Smooth muscle cell (in vitro differentiated cells): ENCODE data around the gene APOC4. TPM values are rescaled to one million over a fixed set of nuclear protein-coding genes. Genes with fewer than 3 reads are reported as not detected.

Source experiments
- DNase-seq: peaks from one replicate; lab custom pipeline; 2025; ENCODE audit not compliant: unreplicated experiment; lab: John Stamatoyannopoulos, UW
- H2AFZ ChIP-seq: fragments of 200-600 bp; sonication (generic); 2 replicates; pipeline ENCODE4 v1.6.0; 2016; ENCODE audit warnings: antibody characterized with exemption, low read depth, mild to moderate bottlenecking
- H3F3A ChIP-seq: fragments of 200-600 bp; sonication (generic); 2 replicates; pipeline ENCODE4 v1.6.0; 2017; ENCODE audit warnings: antibody characterized with exemption, low read depth
- H3K27ac ChIP-seq: fragments of 200-600 bp; sonication (generic); 2 replicates; pipeline ENCODE4 v1.5.1; 2016; ENCODE audit warnings: low read depth, mild to moderate bottlenecking
- H3K27me3 ChIP-seq: fragments of 200-600 bp; sonication (generic); 2 replicates; pipeline ENCODE4 v1.6.1; 2016; ENCODE audit warnings: low read depth, mild to moderate bottlenecking
- H3K36me3 ChIP-seq: fragments of 200-600 bp; sonication (generic); 2 replicates; pipeline ENCODE4 v1.5.1; 2016; ENCODE audit warnings: low read depth
- H3K4me1 ChIP-seq: fragments of 200-600 bp; sonication (generic); 2 replicates; pipeline ENCODE4 v1.5.1; 2016; ENCODE audit warnings: low read depth
- H3K4me2 ChIP-seq: fragments of 200-600 bp; sonication (generic); 2 replicates; pipeline ENCODE4 v1.6.0; 2016; ENCODE audit warnings: mild to moderate bottlenecking
- H3K4me3 ChIP-seq: fragments of 200-600 bp; sonication (generic); 2 replicates; pipeline ENCODE4 v1.5.1; 2016; ENCODE audit warnings: mild to moderate bottlenecking
- H3K79me2 ChIP-seq: fragments of 200-600 bp; sonication (generic); 2 replicates; pipeline ENCODE4 v1.6.0; 2016; ENCODE audit warnings: low read depth, mild to moderate bottlenecking
- H3K9ac ChIP-seq: fragments of 200-600 bp; sonication (generic); 2 replicates; pipeline ENCODE4 v1.6.0; 2016; ENCODE audit warnings: low read depth
- H3K9me3 ChIP-seq: fragments of 200-600 bp; sonication (generic); replicated peaks from 2 replicates; pipeline ENCODE4 v1.5.1; 2016; ENCODE audit warnings: low read depth
- H4K20me1 ChIP-seq: fragments of 200-600 bp; sonication (generic); 2 replicates; pipeline ENCODE4 v1.6.0; 2016; ENCODE audit warnings: low read depth
- CTCF ChIP-seq: fragments of 200-600 bp; sonication (generic); IDR thresholded peaks from 2 replicates; pipeline ENCODE4 v1.5.1; 2017; ENCODE audit warnings: borderline replicate concordance, mild to moderate bottlenecking, antibody characterized with exemption; ENCODE audit not compliant: insufficient read depth, poor library complexity, severe bottlenecking
- WGBS: methylation state at CpG from one replicate; pipeline ENCODE4 v1.1.7; 2016; ENCODE audit warnings: low lambda C conversion rate; 5-methylcytosine and 5-hydroxymethylcytosine counted together
- polyA plus RNA-seq: library from polyadenylated mRNA; unstranded; fragments of >200 nt; fragmentation: Nextera tagmentation; extraction: Ambion mirVana; gene quantifications from 2 replicates; pipeline ENCODE4 v1.2.1, GENCODE V29; 2016
- total RNA-seq: library from RNA; depleted of rRNA; stranded (reverse); fragments of >200 nt; gene quantifications from 2 replicates; pipeline ENCODE4 v1.2.3, GENCODE V29; 2014

Gene APOC4
- total and polyA plus RNA-seq, 2 experiments from 2014 or later = not detected

- Histone ChIP-seq H3K79me2 (peaks cover 20% of the 10 kb centered on the region), H4K20me1 (no peaks in the 10 kb centered on the region), H3K4me1 (peaks cover 7% of the 10 kb centered on the region), H3K27ac (no peak overlapping the region), H3K9me3 (no peaks in the 10 kb centered on the region), H3K36me3 (peaks cover 4% of the 10 kb centered on the region), H3K9ac (no peak overlapping the region), H3K27me3 (no peaks in the 10 kb centered on the region), H2AFZ (no peak overlapping the region), H3F3A (no peaks in the 10 kb centered on the region), H3K4me2 (no peak overlapping the region), H3K4me3 (no peak overlapping the region)
- TF ChIP-seq CTCF = no peak
- DNase-seq = no peak
- 83% methylated on average over 9 of the region's 9 CpGs for WGBS
Measured at GRCh38 chr19:44894946-44895345, 47.1 kb upstream of the APOC4 start.

DNA sequence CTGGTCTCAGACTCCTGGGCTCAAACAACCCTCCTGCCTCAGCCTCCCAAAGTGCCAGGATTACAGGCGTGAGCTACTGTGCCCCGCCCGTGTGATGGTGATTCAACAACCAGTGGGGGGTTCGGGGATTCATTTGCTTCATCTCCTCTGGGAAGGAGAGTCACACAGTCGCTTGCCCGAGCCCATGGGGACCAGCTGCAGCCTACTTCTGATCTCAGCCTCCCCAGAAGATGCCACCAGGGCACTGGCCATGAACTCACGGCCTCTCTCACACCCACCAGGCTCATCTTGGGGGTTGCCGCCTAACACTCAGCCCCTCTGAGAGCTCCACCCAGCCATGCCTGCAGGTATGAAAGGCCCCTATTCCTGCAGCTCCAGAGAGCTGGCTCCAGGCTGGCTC, 44.2 kb upstream of the APOC4 start:
- TF ChIP-seq CTCF = no peak
- Histone ChIP-seq H3K27ac (no peak overlapping the region), H3K27me3 (no peaks in the 10 kb centered on the region), H3K4me2 (no peak overlapping the region), H3K36me3 (peaks cover 4% of the 10 kb centered on the region), H3K79me2 (peaks cover 3% of the 10 kb centered on the region), H3K9ac (no peak overlapping the region), H3K4me3 (no peak overlapping the region), H2AFZ (no peak overlapping the region), H3K9me3 (no peaks in the 10 kb centered on the region), H3K4me1 (no peaks in the 10 kb centered on the region), H4K20me1 (no peaks in the 10 kb centered on the region), H3F3A (no peaks in the 10 kb centered on the region)
- no peak for DNase-seq
- WGBS = 96% methylated on average over 8 of the region's 8 CpGs

DNA sequence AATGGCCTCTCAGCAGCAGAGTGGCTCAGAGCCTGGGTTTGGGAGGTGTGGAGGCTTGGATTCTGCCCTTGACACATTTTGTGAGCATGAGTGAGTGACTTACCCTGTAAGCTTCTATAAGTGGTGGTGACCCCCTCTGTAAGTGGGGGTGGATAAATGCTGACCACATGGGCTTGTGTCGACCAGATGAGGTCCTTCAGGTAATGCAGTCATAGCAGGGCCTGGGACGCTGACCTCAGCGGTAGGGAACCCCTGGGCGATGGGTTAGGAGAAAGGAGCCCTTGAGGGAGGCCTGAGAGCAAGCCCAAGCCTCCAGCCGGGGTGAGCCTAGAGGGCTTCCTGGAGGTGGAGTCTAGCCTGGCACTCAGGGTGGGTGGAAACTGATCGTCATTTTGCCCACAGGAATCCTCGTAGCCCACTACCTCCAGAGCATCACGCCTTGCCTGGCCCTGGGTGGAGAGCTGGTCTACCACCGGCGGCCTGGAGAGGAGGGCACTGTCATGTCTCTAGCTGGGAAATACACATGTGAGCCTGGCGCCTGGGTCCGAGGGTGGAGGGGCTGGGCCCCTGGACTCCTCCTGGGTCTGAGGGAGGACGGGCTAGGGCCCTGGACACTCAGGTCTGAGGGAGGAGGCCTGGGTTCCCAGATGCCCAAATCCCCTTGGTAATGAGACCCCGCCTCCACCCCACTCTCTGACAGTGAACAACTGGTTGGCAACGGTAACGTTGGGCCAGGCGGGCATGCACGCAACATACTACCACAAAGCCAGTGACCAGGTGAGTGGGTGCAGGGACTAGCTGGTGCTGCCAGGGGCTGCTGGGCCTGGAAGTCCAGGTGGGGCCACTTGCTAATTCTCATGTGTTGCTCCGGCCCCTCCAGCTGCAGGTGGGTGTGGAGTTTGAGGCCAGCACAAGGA, 41.5 kb upstream of the APOC4 start:
- WGBS = 95% methylated on average over 19 of the region's 19 CpGs
- TF ChIP-seq CTCF = no peak
- Histone ChIP-seq H3K27me3 (no peaks in the 10 kb centered on the region), H3K36me3 (no peaks in the 10 kb centered on the region), H3K4me2 (no peak overlapping the region), H3K27ac (no peak overlapping the region), H3F3A (peaks cover 11% of the 10 kb centered on the region), H3K9me3 (no peaks in the 10 kb centered on the region), H2AFZ (no peak overlapping the region), H3K79me2 (no peaks in the 10 kb centered on the region), H3K9ac (no peak overlapping the region), H3K4me3 (no peak overlapping the region), H4K20me1 (no peaks in the 10 kb centered on the region), H3K4me1 (no peaks in the 10 kb centered on the region)
- DNase-seq = no peak

- no peaks in the 10 kb centered on the region for H3K27me3 ChIP-seq
- no peaks in the 10 kb centered on the region for H3K4me1 ChIP-seq
- no peaks in the 10 kb centered on the region for H3K79me2 ChIP-seq
- no peak overlapping the region for H3K4me2 ChIP-seq
- no peak overlapping the region for H2AFZ ChIP-seq
- TF ChIP-seq CTCF = no peak
- H3F3A ChIP-seq = peaks cover 11% of the 10 kb centered on the region
- WGBS = 53% methylated on average over 3 of the region's 15 CpGs
- DNase-seq = no peak
- no peak overlapping the region for H3K4me3 ChIP-seq
- no peaks in the 10 kb centered on the region for H3K9me3 ChIP-seq
- H3K27ac ChIP-seq = no peak overlapping the region
- H3K9ac ChIP-seq = no peak overlapping the region
- no peaks in the 10 kb centered on the region for H3K36me3 ChIP-seq
- H4K20me1 ChIP-seq = no peaks in the 10 kb centered on the region
Measured at GRCh38 chr19:44903216-44903601, 38.8 kb upstream of the APOC4 start.
